Measurements from ENCODE around the gene WFIKKN1.
A peak's percentile ranks its signal among the peaks of the same experiment; 100 is the strongest.
"Not testable (repeated sequence)": the region's sequence is repeated elsewhere in the genome, so short reads cannot be mapped to it uniquely, and the experiment has no call there.

The WFIKKN1 gene

GRCh38 chr16:595094-595528 is 35.7 kb upstream of the WFIKKN1 start:
- DNase-seq: no peak

GRCh38 chr16:595942-596735 is 34.6 kb upstream of the WFIKKN1 start:
- peak in 1 of 14 donors; percentile 77 for DNase-seq

GRCh38 chr16:596736-597060 is 34.1 kb upstream of the WFIKKN1 start:
- DNase-seq: no peak

DNA sequence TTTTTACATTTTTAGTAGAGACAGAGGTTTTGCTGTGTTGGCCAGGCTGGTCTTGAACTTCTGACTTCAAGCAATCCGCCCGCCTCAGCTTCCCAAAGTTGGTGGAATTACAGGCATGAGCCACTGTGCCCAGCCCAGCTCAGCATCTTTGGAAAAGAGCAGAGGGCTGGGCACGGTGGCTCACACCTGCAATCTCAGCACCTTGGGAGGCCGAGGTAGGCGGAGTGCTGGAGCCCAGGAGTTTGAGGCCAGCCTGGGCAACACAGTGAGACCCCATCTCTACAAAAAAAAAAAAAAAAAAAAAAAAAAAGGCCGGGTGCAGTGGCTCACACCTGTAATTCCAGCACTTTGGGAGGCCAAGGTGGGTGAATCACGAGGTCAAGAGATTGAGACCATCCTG is 33.1 kb upstream of the WFIKKN1 start:
- not testable (repeated sequence) for DNase-seq

GRCh38 chr16:598823-599739 is 31.7 kb upstream of the WFIKKN1 start:
- peak in 1 of 14 donors; percentile 43 for DNase-seq

- DNase-seq: peak in 1 of 14 donors; percentile 35
These were observed 30.0 kb upstream of the WFIKKN1 start for GRCh38 chr16:600781-601180.

DNA sequence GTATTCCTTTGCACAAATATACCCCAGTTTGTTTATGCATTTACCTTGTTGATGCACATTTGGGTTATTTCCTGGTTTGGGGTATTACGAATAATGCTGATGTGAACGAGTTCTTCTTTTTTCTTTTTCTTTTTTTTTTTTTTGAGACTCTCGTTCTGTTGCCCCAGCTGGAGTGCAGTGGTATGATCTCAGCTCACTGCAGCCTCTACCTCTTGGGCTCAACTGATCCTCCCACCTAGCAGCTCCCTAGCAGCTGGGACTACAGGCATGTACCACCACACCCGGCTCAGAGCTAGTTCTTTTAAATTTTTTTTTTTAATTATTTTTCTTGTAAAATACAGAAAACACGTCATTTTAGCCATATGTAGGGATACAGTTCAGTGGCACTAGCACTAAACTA is 26.9 kb upstream of the WFIKKN1 start:
- DNase-seq: no peak

- peak in 1 of 14 donors; percentile 42 for DNase-seq
These were observed 24.0 kb upstream of the WFIKKN1 start for GRCh38 chr16:606656-607307.

- no peak for DNase-seq
These were observed 22.8 kb upstream of the WFIKKN1 start for GRCh38 chr16:608019-608418.

DNA sequence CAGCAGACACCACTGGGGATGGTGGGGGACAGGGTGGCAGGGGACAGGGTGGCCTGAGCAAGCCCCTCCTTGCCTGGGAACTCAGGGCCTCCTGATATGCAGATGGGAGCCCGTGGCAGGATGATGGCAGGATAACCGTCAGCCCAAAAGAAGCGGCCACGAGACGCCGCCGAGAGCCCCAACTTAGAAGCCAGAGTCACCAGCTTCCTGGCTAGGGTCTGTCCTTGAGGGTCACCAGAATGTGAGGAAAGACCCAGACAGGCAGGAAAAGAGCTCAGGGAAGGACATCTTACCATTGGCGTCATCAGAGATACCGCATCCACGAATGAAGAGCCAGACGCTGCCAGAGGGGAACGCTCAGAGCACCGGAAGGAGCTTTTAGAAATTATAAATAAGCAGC is 21.5 kb upstream of the WFIKKN1 start:
- no peak for DNase-seq

GRCh38 chr16:609984-610383 is 20.8 kb upstream of the WFIKKN1 start:
- no peak for DNase-seq

DNA sequence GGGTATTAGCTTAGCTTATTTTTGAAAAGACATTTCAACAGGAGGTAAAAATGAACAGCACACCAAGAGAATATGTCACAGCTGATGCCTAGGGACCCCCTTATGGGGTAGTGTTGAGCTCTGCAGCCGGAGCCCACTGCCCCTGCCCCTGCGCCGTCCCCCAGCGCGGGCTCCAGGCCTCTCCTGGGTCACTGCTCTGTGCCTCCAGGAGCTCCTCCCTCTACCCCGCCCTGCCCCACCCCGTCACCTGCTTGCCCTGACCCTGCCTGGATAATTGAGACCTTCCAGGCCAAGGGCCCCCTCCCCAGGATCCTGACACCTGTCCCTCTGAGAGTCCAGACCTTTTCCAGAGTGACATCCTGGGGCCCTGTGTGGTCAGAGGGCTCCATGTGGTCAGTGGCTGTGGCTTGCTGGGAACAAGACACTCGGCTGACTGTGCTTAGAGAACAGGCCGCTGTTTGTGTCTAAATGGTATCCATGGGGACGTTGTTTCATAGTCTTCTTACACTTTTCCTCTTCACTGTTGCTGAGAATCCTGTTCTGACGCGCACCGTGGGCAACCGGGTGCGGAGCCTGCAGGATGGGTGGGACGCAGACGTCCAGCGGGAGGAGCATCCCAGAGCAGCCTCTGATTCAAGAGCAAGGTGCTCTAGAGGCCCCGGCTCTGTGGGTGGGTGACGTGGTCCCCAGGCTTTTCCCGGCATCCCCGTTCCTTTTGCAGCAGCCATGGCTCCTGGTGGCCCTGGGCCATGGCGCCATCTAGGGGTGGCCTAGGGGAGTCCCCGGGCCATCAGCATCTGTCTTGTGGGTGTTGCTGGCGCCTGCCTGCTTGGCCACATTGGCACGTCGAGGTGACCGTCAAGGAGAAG is 20.0 kb upstream of the WFIKKN1 start:
- DNase-seq: peak in 10 of 14 donors; percentile 5 to 92 (median 47)

DNA sequence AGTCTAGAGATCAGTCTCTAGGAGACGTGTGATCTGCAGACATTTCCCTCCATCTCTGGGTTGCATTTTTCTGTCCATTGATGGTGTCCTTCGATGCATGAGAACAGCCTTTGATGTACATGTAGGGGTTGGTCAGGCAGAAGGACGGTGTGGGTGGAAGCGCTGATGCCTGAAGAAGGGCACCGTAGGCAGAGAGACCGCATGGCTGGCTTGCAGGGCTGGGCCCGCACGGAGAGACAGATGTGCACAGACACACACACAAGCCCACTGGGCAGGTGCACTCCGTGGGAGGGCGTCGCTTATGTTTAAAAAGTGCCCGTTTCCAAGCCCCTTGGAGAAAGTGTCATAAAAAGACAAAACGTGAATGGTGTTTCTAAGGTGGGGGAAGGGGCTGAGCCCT is 15.7 kb upstream of the WFIKKN1 start:
- no peak for DNase-seq

DNA sequence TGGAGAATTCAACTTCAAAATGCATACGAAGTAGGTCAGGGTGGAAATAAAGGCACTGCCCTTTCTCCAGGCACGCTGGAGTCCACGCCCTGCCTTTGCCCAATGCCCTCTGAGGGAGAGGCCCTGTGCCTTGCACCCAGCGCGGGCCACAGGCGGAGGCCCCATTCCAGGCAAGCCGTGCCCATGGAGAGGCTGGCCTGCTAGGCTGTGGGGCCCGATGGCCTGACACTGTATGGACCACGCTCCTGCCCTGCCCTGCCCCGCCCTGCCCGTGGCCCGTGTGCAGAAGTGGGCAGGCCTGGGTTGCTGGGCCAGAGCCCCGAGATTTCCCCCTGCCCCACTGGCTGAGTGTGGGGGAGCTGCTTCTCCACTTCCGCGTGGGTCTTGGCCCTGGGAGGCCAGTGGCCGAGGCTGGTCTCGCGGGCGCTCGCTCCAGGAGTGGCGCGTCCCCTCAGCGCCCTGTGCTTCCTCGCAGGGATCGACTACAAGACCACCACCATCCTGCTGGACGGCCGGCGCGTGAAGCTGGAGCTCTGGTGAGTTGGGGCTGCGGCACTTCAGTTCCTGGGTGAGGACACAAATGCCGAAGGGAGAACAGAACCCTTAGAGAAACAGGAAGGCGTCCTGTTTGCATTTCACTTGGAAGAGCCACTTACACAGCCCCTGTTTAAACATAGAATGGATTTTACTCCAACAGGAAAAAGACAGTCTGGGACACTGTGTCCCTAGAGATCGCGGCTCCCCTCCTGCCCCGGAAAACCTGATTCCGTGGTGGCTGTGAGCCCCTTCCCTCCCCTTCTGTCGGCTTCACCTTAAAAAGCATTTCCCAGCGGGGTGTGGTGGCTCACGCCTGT is 13.8 kb upstream of the WFIKKN1 start:
- DNase-seq: no peak

DNA sequence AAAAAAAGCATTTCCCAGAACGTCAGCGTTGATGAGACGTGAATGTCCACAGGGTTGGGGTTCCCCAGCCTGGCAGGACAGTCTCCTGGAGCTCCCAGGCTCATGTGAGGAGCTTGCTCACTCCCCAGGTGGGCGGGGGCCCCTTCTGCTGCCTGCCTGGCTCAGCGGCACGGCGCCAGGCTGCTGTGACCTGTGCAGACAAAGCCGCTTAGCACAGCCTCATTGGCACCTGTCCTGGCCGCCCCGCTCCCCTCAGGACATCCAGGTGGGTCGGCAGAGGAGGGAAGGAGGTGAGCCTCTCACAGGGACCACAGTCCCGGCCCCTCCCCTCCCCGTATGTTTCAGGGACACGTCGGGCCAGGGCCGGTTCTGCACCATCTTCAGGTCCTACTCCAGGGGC is 12.9 kb upstream of the WFIKKN1 start:
- no peak for DNase-seq

DNA sequence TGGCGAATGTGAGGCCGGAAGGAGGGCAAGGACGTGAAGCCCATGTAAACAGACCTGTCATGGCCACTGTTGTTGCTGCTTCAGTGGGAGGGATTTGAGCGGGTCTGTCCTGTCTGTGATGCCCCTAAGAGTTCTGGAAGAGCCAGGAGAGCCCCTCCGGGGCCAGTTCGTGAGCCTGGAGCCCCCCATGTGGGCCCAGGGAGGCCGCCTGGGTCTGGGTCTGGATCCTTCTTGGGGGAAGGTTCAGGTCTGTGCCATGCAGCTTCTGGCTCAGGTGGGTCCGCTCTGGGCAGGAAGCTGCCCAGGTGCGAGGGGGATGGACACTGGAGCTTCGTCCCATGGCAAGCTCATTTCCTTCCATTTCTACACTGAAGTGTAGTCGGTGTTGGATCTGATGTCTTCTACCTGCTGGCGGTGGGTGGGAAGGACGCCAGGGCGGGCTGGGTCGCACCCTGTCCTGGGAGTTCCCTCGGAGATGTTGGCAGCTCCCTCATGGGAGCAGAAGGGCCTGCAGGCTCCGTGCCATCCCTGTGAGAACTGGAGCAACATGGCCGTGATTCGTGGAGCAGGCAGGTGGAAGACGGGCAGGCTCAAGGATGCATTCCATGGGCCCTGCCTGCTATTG is 11.2 kb upstream of the WFIKKN1 start:
- peak in 1 of 14 donors; percentile 91 for DNase-seq

DNA sequence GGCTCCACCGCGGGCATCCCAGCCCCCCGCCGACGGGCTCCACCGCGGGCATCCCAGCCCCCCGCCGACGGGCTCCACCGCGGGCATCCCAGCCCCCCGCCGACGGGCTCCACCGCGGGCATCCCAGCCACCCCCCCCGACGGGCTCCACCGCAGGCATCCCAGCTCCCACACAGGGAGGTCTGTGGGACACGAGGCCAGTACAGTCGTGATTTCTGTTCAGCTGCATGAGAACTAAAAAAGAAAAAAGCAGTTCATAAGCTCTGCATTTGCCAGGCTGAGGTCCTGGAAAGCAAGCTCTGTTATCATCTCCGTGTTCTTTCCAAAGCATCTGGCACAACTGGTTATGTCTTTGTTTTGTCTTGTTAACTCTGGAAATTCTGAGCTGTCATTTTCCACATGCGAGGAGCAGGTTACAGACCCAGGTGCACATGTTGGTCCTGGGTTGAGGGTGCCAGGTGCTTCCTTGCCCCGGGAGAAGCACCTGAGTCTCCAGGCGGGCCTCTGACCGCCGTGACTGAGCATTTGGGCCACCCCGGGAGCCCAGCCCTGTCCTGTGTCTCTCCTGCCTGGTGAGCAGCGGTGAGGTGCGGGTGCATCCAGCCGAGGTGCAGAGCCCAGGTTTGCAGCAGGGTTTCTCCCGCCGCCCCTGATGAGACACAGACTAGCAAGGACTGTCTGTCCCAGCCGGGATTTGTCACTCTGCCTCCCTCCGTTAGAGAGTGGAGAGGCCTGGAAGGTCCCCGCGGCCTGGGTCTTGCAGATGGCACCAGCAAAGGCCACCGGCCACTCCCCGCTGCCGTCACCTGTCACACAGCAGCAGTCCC is 9.9 kb upstream of the WFIKKN1 start:
- DNase-seq: peak in 1 of 14 donors; percentile 72

- DNase-seq: peak in 1 of 14 donors; percentile 78
These were observed 9.2 kb upstream of the WFIKKN1 start for GRCh38 chr16:621526-622105.

DNA sequence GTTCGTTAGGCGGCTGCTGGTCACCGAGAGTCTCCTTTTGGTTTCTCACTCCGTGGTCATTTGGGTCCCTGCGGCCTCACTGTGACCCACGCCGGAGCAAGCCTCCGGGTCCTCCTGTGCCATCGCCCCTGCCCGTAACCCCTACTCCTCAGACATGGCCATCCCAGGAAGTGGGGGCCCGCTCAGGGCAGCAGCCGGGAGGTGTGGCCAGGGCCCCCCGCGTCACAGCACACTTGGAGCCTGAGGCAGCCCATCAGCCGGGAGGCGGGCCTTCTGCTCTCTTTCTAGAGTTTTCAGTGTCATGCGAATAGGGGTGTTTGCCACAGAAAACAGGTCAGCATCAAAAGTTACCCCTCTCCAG is 7.9 kb upstream of the WFIKKN1 start:
- DNase-seq: no peak
